T-helper 2 cell treated with Interferon-gamma antibody and Interleukin-4, amounts not matched to agents 5 μg/mL and 100 μg/mL, for 36 hours (primary cell): Measurements from ENCODE around the gene ZNF879.

Experiments
- DNase-seq: peaks from one replicate; pipeline ENCODE4 v3.0.0; 2021; ENCODE audit warnings: low spot score
- H3K27ac Mint-ChIP-seq: one replicate; pipeline ENCODE4 v1.8.0; 2021; ENCODE audit warnings: mild to moderate bottlenecking, mixed read lengths
- H3K27me3 Mint-ChIP-seq: one replicate; pipeline ENCODE4 v1.8.0; 2021; ENCODE audit warnings: low read depth, mixed read lengths
- H3K36me3 Mint-ChIP-seq: one replicate; pipeline ENCODE4 v1.8.0; 2021; ENCODE audit warnings: low read depth, mixed read lengths
- H3K4me1 Mint-ChIP-seq: one replicate; pipeline ENCODE4 v1.8.0; 2021; ENCODE audit warnings: low read depth, mixed read lengths
- H3K4me3 Mint-ChIP-seq: one replicate; pipeline ENCODE4 v1.8.0; 2022; ENCODE audit warnings: mild to moderate bottlenecking, moderate library complexity, mixed read lengths
- H3K9me3 Mint-ChIP-seq: one replicate; pipeline ENCODE4 v1.8.0; 2021; ENCODE audit warnings: mixed read lengths

Gene ZNF879

GRCh38 chr5:179055841-179056240, 32.2 kb downstream of the ZNF879 start:
- Mint-ChIP-seq H3K9me3 (peaks cover 39% of the 10 kb centered on the region), H3K27me3 (no peaks in the 10 kb centered on the region), H3K4me3 (no peak overlapping the region), H3K4me1 (peaks cover 6% of the 10 kb centered on the region), H3K36me3 (peaks cover 4% of the 10 kb centered on the region), H3K27ac (no peak overlapping the region)
- DNase-seq, result no peak

GRCh38 chr5:179060116-179061008, 36.8 kb downstream of the ZNF879 start, which contains the start of gene ZNF354C:
Gene ZNF354C, plus strand, starts transcription at chr5:179060373. Its CDS starts 1,696 bp downstream, at chr5:179062069.
- Mint-ChIP-seq H3K36me3 (peaks cover 31% of the 10 kb centered on the region), H3K27me3 (no peaks in the 10 kb centered on the region), H3K4me3 (peak within 1 kb of the TSS; percentile 89), H3K9me3 (peaks cover 61% of the 10 kb centered on the region), H3K4me1 (peaks cover 6% of the 10 kb centered on the region), H3K27ac (peak within 1 kb of the TSS; percentile 82)
- peak; percentile 80 for DNase-seq

- Mint-ChIP-seq H3K9me3 (peaks cover 65% of the 10 kb centered on the region), H3K36me3 (peaks cover 37% of the 10 kb centered on the region), H3K27ac (peak overlapping the region; percentile 60), H3K4me3 (peak overlapping the region; percentile 89), H3K27me3 (no peaks in the 10 kb centered on the region), H3K4me1 (peaks cover 6% of the 10 kb centered on the region)
- no peak for DNase-seq
Observed at GRCh38 chr5:179061025-179061424, 37.4 kb downstream of the ZNF879 start.

- no peaks in the 10 kb centered on the region for H3K27me3 Mint-ChIP-seq
- H3K27ac Mint-ChIP-seq, result no peak overlapping the region
- H3K4me3 Mint-ChIP-seq, result no peak overlapping the region
- H3K36me3 Mint-ChIP-seq, result peaks cover 60% of the 10 kb centered on the region
- H3K4me1 Mint-ChIP-seq, result no peaks in the 10 kb centered on the region
- DNase-seq, result no peak
- H3K9me3 Mint-ChIP-seq, result peaks cover 73% of the 10 kb centered on the region
Observed at GRCh38 chr5:179065703-179066102, 42.1 kb downstream of the ZNF879 start.

GRCh38 chr5:179079165-179079987, 55.8 kb downstream of the ZNF879 start:
- H3K9me3 Mint-ChIP-seq, result peaks cover 76% of the 10 kb centered on the region
- no peaks in the 10 kb centered on the region for H3K27me3 Mint-ChIP-seq
- H3K4me3 Mint-ChIP-seq, result no peak overlapping the region
- no peak for DNase-seq
- peaks cover 52% of the 10 kb centered on the region for H3K36me3 Mint-ChIP-seq
- H3K27ac Mint-ChIP-seq, result no peak overlapping the region
- no peaks in the 10 kb centered on the region for H3K4me1 Mint-ChIP-seq

- no peak overlapping the region for H3K4me3 Mint-ChIP-seq
- no peaks in the 10 kb centered on the region for H3K27me3 Mint-ChIP-seq
- H3K4me1 Mint-ChIP-seq, result no peaks in the 10 kb centered on the region
- no peak overlapping the region for H3K27ac Mint-ChIP-seq
- peaks cover 77% of the 10 kb centered on the region for H3K9me3 Mint-ChIP-seq
- DNase-seq, result no peak
- H3K36me3 Mint-ChIP-seq, result peaks cover 44% of the 10 kb centered on the region
Observed at GRCh38 chr5:179080724-179081123, 57.1 kb downstream of the ZNF879 start.
